Stimulated activated CD4-positive, alpha-beta T cell treated with anti-CD3 and anti-CD28 coated beads, Interleukin-15, amount 100 ng/mL, for 24 hours (primary cell): ENCODE data around the gene OBP2A.

ENCODE experiments used
- DNase-seq: peaks from one replicate; pipeline ENCODE4 v3.0.0-alpha.2; 2020

The OBP2A gene

GRCh38 chr9:135581636-135582426 lies 35.9 kb downstream of the OBP2A start:
- no peak for DNase-seq

GRCh38 chr9:135582541-135582940 lies 36.6 kb downstream of the OBP2A start:
- DNase-seq, result no peak

- DNase-seq, result no peak
Observed at GRCh38 chr9:135582966-135583687, 37.2 kb downstream of the OBP2A start.

GRCh38 chr9:135583688-135584011 lies 37.7 kb downstream of the OBP2A start:
- DNase-seq, result no peak

GRCh38 chr9:135584371-135584770 lies 38.4 kb downstream of the OBP2A start:
- DNase-seq, result no peak

- no peak for DNase-seq
Observed at GRCh38 chr9:135584934-135585333, 39.0 kb downstream of the OBP2A start.

GRCh38 chr9:135586601-135587109 lies 40.7 kb downstream of the OBP2A start:
- no peak for DNase-seq

GRCh38 chr9:135587658-135588057 lies 41.7 kb downstream of the OBP2A start:
- DNase-seq, result no peak

- DNase-seq, result no peak
Observed at GRCh38 chr9:135588371-135588770, 42.4 kb downstream of the OBP2A start.

GRCh38 chr9:135588886-135589595 lies 43.1 kb downstream of the OBP2A start:
- DNase-seq, result no peak

GRCh38 chr9:135589596-135590485 lies 43.9 kb downstream of the OBP2A start:
- no peak for DNase-seq

GRCh38 chr9:135590486-135591079 lies 44.7 kb downstream of the OBP2A start:
- no peak for DNase-seq

GRCh38 chr9:135591506-135592330 lies 45.8 kb downstream of the OBP2A start:
- DNase-seq, result no peak

GRCh38 chr9:135592331-135592590 lies 46.3 kb downstream of the OBP2A start:
- no peak for DNase-seq

- no peak for DNase-seq
Observed at GRCh38 chr9:135592625-135593024, 46.7 kb downstream of the OBP2A start.

- DNase-seq, result no peak
Observed at GRCh38 chr9:135596211-135596610, 50.3 kb downstream of the OBP2A start.
